Activated CD8-positive, alpha-beta memory T cell treated with anti-CD3 and anti-CD28 coated beads for 24 hours (primary cell): Measurements from ENCODE around the gene FREY1.
"Not testable (repeated sequence)": the region's sequence is repeated elsewhere in the genome, so short reads cannot be mapped to it uniquely, and the experiment has no call there.

Source experiments
- DNase-seq: peaks from one replicate; pipeline ENCODE4 v3.0.0-alpha.2; 2020

The FREY1 gene

DNA sequence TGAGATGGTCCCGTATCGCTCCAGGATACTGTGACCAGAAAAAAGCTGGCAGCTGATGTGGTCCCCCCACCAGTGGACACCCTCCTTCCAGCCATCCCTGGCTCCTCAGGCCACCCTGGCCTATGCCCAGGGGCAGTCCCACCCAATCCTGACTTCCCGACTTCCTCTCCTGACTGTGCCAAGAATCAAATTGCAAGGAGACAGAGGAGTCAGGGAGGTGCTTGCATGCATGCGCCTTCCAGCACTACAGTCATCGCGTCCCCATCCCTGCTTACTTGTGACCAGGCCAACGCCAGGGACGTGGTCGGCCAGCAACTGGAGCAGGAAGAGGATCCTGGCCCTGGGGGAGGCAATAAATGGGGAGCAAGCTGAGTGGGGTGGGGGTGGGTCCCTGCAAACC is 3.6 kb upstream of the FREY1 start:
- DNase-seq = no peak

DNA sequence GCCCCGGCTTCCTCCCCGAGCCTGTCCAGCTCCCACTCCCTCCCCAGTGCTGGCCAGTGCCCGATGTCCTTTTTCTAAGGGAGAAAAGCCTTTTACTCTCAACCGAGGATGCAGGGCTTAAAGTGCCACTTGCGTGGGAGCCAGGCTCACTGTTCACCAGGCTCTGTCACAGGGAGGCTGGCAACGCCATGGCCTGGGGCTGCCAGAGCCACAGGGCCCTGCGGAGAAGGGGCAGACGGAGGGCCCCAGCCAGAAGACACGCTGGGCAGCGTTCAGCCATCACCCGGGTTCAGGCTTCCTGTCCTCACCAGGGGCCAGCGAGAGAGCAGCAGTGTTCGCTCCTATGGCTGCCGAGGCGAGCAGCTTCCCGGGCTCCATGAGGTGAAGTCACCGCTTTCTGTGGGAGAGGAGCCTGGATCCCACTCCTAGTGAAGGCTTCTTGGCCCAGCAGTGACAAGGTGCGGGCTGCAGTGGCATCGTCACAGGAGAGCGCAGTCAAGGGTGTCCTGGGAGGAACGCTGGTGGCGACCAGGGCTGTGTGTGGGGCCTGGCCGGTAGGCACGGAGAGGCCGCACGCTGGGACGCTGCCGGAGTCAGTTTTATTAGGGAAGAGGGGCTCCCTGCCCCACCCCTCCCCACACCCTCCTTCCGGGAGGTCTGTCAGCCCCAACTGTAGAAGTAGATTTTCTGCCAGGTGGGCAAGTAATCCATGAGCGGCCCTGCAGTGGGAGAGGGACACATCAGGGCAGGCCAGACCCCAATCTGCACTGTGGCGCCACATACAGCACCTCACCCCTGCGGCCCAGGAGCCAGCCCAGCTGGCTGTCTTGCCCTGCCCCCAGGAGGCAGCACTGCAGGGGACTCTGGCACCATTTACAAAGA is 2.8 kb upstream of the FREY1 start:
- DNase-seq = no peak

DNA sequence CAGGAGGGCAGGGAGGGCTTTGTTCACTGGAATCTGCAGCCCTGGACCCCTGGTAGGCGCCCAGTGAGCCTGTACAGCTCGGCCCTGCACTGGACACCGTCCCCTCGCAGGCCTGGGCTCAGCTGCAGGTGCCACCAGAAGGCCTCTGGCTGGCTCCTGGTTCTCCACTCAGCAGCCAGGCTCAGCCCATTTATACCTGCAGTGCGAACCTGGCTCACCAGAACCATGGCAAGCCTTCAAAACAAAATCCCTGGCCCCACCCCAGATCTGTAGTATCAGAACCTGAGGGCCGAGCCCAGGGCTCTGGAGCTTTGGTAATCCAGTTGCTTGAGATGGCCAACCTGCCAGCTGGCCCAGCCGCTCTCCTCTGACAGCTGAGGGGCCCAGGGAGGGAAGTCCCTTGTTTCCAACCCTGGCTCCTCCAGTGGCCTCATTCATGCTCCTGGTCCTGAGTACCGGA is 870 bp upstream of the FREY1 start:
- DNase-seq = no peak

DNA sequence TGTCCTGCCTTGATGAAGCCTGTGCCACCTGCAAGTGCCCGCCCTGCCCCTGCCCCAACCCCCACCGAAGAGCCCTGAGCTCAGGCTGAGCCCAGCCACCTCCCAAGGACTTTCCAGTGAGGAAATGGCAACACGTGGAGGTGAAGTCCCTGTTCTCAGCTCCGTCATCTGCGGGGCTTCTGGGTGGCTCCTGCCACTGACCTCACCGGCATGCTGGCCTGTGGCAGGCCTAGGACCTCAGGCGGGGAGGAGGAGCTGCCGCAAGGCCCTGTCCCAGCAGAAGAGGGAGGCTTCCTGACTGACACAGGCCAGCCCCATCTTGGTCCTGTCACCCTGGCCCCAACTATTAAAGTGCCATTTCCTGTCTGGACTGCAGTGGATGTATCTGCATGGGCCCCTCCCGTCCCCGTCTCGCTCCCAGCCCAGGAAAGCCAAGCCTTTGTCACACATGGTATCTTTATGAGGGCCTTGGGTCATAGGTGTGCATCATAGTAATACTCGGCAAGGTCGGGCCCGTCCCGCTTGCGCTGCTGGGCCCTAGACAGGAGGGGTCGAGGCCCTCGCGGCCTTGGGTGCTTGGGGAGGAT is 882 bp downstream of the FREY1 start:
- DNase-seq = no peak

DNA sequence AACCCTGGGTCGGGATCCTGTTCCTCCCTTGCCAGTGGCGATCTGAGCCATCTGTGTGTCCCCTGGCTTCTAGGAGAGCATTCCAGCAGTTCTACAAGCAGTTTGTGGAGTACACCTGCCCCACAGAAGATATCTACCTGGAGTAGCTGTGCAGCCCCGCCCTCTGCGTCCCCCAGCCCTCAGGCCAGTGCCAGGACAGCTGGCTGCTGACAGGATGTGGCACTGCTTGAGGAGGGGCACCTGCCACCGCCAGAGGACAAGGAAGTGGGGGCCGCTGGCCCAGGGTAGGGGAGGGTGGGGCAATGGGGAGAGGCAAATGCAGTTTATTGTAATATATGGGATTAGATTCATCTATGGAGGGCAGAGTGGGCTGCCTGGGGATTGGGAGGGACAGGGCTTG is 1.5 kb downstream of the FREY1 start:
- not testable (repeated sequence) for DNase-seq

DNA sequence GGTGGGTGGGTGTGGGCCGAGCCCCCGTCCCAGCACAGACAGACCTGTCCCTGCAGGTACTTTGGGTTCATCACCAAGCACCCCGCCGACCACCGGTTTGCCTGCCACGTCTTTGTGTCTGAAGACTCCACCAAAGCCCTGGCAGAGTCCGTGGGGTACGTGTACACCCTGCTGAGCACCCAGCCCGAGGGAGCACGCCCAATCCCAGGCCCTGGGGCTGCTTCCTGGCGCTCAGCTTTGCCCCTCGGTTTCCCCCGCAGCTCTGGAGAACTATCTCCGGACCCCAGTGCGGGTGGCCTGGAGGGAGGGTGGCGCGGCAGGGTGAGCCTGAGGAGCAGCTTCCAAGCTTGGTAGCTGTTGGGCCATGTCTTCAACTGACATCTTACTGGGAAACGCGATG is 2.0 kb downstream of the FREY1 start:
- no peak for DNase-seq

DNA sequence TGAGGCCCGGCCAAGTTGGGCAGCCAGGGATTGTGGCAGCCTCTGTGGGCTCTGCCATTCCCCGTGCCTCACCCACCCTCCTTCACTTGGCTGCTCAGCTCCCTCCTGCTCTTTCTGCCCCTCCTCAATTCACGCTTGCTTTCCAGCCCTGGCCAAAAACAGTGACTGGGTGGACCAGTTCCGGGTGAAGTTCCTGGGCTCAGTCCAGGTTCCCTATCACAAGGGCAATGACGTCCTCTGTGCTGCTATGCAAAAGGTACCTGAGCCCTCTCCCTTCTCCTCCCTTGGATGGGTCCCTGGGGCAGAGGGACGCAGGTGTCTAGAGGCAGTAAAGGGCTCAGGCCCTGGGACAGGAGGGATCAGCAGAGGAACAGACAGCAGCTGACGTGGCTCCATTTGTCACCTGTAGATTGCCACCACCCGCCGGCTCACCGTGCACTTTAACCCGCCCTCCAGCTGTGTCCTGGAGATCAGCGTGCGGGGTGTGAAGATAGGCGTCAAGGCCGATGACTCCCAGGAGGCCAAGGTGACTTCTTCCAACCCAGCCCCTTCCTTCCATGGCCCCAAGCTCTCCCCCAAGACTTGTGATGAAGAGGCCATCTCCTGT is 2.7 kb downstream of the FREY1 start:
- DNase-seq = no peak

DNA sequence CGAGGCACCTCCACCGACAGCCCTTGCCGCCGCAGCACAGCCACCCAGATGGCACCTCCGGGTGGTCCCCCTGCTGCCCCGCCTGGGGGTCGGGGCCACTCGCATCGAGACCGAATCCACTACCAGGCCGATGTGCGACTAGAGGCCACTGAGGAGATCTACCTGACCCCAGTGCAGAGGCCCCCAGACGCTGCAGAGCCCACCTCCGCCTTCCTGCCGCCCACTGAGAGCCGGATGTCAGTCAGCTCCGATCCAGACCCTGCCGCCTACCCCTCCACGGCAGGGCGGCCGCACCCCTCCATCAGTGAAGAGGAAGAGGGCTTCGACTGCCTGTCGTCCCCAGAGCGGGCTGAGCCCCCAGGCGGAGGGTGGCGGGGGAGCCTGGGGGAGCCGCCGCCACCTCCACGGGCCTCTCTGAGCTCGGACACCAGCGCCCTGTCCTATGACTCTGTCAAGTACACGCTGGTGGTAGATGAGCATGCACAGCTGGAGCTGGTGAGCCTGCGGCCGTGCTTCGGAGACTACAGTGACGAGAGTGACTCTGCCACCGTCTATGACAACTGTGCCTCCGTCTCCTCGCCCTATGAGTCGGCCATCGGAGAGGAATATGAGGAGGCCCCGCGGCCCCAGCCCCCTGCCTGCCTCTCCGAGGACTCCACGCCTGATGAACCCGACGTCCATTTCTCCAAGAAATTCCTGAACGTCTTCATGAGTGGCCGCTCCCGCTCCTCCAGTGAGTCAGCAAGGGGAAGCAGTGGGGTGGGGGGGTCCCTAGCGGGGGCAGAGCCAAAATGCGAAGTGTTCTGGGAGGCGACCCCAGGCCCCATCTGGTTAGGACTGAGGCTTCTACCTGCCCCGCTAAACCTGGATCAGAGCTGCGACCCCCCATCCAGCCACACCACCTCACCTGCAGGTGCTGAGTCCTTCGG is 4.4 kb downstream of the FREY1 start:
- DNase-seq = no peak

DNA sequence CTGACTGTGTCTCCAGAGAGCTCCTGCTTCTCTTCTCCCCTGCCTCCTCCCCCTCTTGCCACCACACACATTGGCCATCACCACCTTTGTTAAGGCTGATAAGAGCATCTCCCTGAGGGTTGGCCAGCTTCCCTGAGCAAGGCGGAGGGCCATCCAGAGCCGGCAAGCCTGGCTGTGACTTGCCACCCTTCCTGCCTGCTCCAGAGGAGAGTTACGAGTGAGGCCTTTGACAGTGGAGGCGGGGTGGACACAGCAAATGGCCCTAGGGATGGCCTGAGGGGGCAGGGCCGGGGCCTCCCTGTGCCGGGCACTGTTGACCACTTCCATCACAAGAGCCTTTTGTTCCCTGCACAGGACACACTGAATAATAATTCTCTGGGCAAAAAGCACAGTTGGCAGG is 5.4 kb downstream of the FREY1 start:
- no peak for DNase-seq

DNA sequence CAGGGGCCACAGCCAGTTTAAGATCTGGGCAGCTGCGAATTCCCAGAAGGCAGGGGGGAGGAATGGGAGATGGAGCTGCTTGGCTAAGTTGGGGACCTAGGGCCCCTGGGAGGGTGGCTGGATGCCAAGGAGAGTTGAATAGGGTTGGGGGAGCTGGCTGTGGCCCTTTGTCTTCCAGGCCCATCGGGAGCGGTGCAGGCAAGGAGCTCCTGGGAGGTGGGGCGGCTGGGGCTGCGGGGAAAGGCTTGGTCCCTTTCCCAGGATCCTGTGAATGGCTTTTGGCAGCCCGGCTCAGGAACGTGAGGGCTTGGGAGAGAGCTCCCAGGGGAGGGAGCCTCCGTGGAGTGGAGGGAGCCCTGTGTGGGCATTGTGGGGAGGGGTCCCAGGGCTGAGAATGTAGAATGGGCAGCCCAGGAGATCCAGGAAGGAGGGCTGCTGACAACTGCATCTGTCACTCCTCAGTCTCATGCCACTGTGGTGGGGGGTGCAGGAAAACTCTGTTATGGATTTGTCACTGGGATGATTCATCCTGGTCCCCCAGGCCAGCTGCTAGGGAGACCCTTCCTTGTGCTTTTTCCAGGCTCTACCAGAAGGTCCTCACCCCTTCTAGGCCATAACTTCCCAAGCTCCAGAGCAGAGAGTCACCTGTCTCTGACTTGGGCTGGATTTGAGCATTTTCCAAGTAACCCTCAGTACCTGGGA is 6.0 kb downstream of the FREY1 start:
- DNase-seq = peak; percentile 56

DNA sequence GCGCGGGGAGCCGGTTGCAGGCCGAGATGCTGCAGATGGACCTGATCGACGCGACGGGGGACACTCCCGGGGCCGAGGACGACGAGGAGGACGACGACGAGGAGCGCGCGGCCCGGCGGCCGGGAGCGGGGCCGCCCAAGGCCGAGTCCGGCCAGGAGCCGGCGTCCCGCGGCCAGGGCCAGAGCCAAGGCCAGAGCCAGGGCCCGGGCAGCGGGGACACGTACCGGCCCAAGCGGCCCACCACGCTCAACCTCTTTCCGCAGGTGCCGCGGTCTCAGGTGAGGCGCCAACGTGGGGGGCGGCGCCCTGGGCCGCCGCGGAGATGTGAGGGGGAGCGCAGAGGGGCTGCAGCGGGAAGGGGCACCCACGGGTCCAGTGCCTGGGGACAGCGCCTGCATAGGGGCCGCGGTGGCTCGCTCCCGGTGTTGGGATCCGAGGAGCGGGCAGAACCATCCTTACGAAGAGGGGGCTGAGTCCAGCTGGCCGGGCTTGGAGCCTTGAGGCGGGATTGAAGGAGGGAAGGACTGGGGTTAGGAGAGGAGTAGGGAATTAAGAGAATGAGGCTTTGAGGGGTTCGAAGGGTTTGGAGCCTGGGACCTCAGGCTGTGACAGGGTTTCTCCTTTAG is 6.8 kb downstream of the FREY1 start:
- peak; percentile 55 for DNase-seq

DNA sequence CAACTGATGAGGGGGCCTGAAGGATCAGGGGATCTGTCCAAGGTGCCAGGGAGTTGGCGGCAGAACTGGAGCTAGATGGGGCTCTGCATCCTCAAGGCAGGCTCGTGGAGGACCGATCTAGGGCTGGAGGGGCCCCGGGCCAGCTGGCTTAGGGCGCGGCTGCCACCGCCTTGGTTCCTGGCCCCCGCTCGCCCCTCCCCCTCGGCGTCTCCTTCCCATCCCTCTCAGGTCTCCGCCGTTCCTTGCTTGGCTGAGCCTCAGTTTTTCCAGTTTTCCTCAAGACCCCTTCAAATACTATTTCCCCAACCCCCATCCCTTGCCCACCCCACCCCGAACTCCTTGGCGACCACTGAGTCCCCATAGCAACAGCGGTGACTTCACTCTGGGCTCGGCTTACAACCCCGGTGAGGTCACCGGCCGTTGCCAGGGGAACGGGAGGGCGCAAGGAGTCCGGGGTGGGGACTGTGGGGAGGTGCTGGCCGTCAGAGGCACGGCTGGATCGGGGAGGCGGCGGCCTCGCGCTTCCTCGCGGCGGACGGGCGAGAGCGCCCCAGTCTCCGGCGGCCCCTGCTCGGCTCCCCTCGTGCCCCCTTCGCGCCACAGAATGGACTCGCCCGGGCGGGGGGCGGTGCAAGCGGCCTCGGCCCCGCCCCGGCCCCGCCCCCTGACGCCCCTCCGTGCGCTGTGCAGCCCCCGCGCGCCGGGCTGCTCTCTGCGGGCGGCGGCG is 7.5 kb downstream of the FREY1 start:
- DNase-seq = peak; percentile 86

DNA sequence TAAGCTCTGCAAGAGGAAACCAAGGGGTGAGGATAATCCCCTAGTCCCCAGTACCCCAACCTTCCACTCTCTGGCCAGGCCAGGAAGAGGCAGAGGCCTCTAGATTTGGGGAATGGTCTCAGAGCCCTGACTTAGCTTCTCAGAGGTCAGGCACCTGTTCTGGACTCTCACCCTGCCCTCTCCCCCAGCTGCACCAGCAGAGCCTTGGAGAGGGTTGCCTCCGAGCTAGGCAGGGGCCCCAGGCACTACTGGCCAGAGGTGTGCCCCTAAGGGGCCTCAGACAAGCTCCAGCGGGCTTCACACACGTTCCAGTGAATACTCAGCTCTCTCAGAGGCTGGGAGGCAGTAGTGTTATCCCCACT is 8.0 kb downstream of the FREY1 start:
- no peak for DNase-seq

DNA sequence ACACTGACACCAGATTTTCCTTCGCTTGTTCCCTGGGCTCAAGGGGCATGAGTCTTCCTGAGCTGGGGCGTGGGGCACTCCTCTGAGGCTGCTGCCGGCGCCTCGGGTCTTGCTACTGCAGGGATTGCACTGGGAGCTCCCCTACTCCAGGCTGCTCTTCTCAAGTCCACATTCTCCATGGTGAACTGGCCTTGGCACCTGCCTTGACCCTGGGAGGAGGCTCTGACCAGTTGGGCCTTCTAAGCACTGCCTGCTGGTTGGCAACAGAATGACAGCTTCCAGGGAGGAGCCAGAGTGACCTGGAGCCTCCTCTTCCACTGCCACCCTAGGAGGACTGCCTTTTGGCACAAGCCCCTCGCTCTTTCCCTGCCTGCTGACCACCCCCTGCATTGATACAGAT is 9.5 kb downstream of the FREY1 start:
- no peak for DNase-seq

DNA sequence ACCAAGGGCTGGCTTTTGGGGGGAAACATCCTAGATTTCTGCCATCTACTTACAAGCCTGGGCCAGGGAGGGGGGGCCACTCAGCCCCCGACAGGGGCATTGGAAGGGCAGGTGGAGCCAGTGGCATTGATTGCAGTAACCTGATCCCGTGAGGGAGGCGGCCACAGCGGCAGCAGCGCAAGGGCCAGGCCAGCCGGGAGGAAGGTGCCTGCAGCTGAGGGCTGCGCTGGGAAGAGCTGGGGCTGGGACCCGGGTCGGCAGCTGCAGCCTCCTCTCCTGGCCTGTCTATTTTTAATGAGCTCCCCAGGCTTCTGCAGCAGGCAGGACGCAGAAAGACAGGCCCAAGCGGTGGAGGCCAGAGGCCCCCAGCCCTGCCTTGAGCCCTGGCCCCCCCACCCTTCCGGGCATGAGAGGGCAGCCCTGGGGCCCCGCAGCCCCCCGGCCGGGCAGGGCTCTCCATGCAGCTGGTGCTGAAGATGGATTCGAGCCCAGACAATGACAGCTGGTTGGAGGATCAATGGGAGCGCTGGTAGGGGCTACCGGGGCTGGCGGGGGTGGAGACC is 10.6 kb downstream of the FREY1 start:
- no peak for DNase-seq

DNA sequence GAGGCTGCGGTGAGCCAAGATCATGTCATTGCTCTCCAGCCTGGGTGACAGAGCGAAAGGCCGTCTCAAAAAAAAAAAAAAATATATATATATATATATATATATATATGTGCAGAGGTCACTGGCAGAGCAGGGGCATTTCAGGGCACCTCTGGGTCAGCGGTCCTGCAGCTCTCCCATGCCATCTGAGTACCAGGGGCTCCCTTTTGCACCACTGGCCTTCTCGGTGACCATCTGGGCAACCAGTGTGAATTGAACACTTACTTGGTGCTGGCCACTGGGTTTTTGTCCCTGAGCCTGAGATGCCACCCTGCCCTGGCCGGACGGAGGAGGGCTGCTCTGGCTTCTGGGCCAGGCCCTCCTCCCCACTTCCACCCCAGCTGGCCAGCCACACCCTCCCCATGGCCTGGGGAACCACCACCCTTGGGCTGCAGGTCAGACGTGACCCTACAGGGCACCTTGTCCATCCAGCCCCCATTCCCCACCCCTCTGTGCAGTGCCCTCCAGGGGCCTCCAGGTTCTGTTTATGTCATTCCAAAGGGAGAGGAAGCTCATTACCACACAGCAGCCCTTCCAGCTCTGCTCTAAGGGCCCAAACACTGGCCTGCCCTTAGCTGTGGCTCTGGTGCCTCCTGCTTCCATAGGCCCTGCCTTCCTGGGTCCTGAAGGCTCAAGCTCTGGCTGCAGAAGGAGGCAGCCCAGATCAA is 11.4 kb downstream of the FREY1 start:
- no peak for DNase-seq

DNA sequence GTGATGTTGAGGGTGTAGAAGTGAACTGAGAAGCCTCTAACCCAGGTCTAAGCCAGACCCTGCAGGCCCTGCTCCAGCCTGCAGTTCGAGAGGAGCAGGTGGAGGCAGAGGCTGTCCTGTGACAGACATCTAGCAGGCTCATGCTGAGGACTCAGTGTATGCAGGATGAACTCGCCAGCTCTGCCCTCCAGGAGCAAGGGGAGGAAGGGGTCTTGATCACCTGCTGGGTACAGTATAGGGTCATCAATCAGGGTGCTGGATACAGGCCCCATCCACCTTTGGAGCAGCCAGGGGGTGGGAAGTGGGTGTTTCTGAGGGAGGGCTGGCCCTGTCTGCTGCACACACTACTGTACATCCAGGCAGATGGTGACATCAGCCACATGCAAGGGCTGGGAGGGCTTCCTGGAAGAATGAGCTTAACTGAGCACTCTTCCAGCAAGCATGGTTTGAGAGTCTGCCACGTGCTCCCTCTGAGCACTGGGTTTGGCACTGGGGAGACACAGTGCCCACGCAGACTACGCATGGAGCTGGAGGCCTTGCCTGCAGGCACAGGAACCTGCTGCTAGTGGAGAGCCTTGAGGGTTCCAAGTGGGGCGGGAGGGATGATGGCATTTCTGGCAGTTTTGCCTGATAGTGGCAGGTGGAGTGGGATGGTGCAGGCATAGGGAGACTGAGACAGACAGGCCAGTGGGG is 12.4 kb downstream of the FREY1 start:
- no peak for DNase-seq

DNA sequence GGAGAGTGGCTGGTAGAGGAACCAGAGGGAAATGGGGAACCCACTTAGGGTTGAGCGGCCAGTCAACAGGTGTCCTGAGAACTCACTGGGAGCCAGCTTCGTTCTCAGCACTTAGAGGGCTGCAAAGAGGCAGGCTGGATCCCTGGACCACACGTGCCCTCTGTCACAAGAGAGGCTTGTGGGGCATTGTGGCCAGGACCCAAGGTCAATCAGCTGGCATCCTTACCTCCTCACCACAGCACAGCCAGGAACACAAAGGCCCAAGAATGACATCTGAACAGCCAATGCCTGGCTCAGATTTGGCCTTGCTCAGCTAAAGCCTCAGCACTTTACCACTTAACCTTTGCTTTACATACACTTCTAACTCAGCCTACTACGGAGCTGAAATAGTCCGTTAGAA is 14.2 kb downstream of the FREY1 start:
- DNase-seq = no peak

DNA sequence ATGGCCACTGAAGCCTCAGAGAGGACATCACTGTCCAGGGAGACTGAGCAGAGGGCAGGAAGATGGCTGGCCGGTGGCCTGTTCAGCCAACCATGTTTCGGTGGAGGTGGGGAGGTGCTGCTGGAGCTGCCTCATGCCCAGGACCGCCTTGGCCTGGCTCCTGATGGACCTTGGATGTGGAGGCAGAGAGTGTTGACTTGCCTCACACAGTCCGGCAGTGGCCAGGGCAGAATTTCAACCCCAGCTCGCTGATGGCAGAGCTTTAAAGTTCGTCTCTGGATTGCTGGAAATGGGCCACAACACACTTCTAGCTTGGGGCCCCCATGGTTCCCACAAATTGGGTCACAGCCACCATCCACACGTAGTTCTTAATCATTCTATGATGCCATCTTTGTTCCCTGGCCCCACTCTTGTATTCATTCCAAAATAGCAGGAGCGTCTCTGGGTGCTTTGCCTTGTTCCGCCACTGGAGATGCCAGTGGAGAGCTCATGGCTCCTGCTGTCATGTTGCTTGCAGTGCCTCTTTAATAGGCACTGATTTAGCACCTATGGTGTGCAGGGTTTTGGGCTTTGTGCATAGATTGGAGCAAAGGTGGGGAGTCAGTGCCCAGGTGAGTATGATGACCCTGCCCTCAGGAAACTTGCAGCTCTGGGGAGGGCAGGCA is 16.1 kb downstream of the FREY1 start:
- no peak for DNase-seq
